ENCODE measurements around the gene PGK1.

GRCh38 chrX:78109458-78109857, 5.4 kb downstream of the PGK1 start:
- TF ChIP-seq CTCF (IDR thresholded peaks at IDR 0.05 in 2 of 3, conservative IDR thresholded peaks at IDR 0.05 in 1 of 3; ENCODE audit: borderline replicate concordance in 1 of 3, insufficient read depth in 1 of 3, low read depth in 2 of 3, low read length in 2 of 3): no peak
- TF ChIP-seq POLR2A (IDR thresholded peaks at IDR 0.05; ENCODE audit: borderline replicate concordance, extremely low read depth, insufficient read depth, insufficient read length): no peak
- no peak for TF ChIP-seq MAX (IDR thresholded peaks at IDR 0.05)
- TF ChIP-seq RAD21 (IDR thresholded peaks at IDR 0.05; ENCODE audit: low read depth): no peak
- TF ChIP-seq SP1 (IDR thresholded peaks at IDR 0.05; ENCODE audit: low read depth): no peak
- TF ChIP-seq SIN3A (IDR thresholded peaks at IDR 0.05; ENCODE audit: low read depth): no peak
- TF ChIP-seq ZNF274 (IDR thresholded peaks at IDR 0.05; ENCODE audit: low read depth, low read length): no peak
- no peak for TF ChIP-seq JUND (IDR thresholded peaks at IDR 0.05)
- TF ChIP-seq YY1 (IDR thresholded peaks at IDR 0.05; ENCODE audit: extremely low read depth, insufficient replicate concordance, low read depth, low read length): no peak
